ENCODE data around the gene GTF2A2. TPM values are rescaled to one million over a fixed set of nuclear protein-coding genes. Genes with fewer than 3 reads are reported as not detected.

The GTF2A2 gene
- total and polyA plus RNA-seq, 4 experiments from 2014 or later, result 58.5 to 127 (median 91.4) TPM

DNA sequence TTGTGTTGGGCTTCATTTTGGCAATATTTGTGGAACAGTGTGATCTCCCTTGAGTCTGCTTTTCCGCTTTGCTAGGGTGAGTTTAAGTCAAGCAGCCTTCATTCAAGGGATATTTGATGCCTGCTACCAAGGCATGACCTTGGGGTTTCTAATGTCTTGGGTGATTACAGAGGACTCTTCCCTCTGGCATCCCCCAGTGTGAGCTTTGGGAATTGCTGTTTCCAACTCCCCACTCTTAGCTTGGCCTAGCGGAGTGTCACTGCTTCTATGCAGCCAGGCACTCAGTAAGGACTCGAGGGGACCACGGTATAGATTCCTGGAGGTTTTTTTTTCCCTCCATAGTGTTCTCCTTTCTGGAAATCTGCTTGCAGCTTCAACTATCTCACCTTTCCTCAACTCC lies 24.6 kb downstream of the GTF2A2 start:
- H3K27me3 Mint-ChIP-seq, result no peaks in the 10 kb centered on the region
- H3K4me1 Mint-ChIP-seq, result no peaks in the 10 kb centered on the region
- no peak overlapping the region for H3K27ac Mint-ChIP-seq
- H3K4me3 Mint-ChIP-seq, result no peak overlapping the region
- POLR2A ChIA-PET (ENCODE audit: partially characterized antibody), result no interaction called here
- intact Hi-C loops (cut with micrococcal nuclease), result no loop called here
- Histone ChIP-seq H3K27ac (ENCODE audit: low read depth, low read length) (no peak overlapping the region), H3K9me3 (ENCODE audit: control insufficient read depth in 1 of 2, low read length in 2 of 2) (no peaks in the 10 kb centered on the region), H3K4me3 (ENCODE audit: low read length in 2 of 2) (no peak overlapping the region), H3K36me3 (ENCODE audit: insufficient read depth, low read length) (no peaks in the 10 kb centered on the region), H3K27me3 (ENCODE audit: insufficient read depth, low read length) (no peaks in the 10 kb centered on the region), H3K4me1 (ENCODE audit: insufficient read depth, low read length) (no peaks in the 10 kb centered on the region)
- CTCF ChIA-PET (ENCODE audit: partially characterized antibody), result interaction anchor here (0.6 kb wide), 1 partner anchor 100 kb away, joined by 3 read pairs; no protein-coding TSS in a partner anchor
- no peaks in the 10 kb centered on the region for H3K9me3 Mint-ChIP-seq
- DNase-seq, result no peak
- peaks cover 10 to 21% of the 10 kb centered on the region in 2 donors for H3K36me3 Mint-ChIP-seq

DNA sequence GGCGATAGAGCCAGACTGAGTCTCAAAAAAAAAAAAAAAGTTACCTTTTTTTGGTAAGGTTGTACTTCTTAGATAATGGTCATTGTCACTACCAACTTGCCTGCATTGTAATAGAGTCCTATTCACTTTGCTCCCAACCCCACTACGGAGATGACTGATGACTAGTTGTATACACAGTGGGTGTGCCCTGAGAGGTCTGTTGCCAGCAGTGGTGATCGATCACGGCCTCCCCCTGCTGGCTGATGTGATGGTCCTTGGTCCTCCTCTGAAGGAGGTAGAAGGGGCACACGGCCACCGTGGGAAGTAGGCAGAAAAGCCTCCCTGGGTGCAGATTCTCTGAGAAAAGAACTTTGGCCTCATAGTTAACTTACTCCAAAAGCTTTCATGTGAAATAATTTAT lies 35.0 kb downstream of the GTF2A2 start:
- H3K27me3 Mint-ChIP-seq, result peaks cover 10 to 11% of the 10 kb centered on the region in 2 donors

GRCh38 chr15:59618406-59618805 lies 38.9 kb downstream of the GTF2A2 start:
- Mint-ChIP-seq H3K9me3 (peaks cover 0 to 3% (median 0%) of the 10 kb centered on the region in 8 donors), H3K27ac (no peak overlapping the region), H3K4me1 (peaks cover 0 to 4% (median under 1%) of the 10 kb centered on the region in 4 donors), H3K4me3 (no peak overlapping the region), H3K27me3 (peaks cover 18% of the 10 kb centered on the region in 2 donors), H3K36me3 (no peaks in the 10 kb centered on the region)
- no peaks in the 10 kb centered on the region for H3K9me3 ChIP-seq (ENCODE audit: control insufficient read depth in 1 of 2, low read length in 2 of 2)
- no peaks in the 10 kb centered on the region for H3K27me3 ChIP-seq (ENCODE audit: insufficient read depth, low read length)
- no peak overlapping the region for H3K27ac ChIP-seq (ENCODE audit: low read depth, low read length)
- POLR2A ChIA-PET (ENCODE audit: partially characterized antibody), result no interaction called here
- H3K36me3 ChIP-seq (ENCODE audit: insufficient read depth, low read length), result no peaks in the 10 kb centered on the region
- no peak for DNase-seq
- peaks cover 3% of the 10 kb centered on the region for H3K4me1 ChIP-seq (ENCODE audit: insufficient read depth, low read length)
- no peak overlapping the region for H3K4me3 ChIP-seq (ENCODE audit: low read length in 2 of 2)
- intact Hi-C loops (cut with micrococcal nuclease), result no loop called here
- CTCF ChIA-PET (ENCODE audit: partially characterized antibody), result no interaction called here

More for the DNA sequence above, 35.0 kb downstream of the GTF2A2 start:
- Mint-ChIP-seq H3K9me3 (no peaks in the 10 kb centered on the region), H3K36me3 (no peaks in the 10 kb centered on the region), H3K27ac (no peak overlapping the region), H3K4me1 (no peaks in the 10 kb centered on the region), H3K4me3 (no peak overlapping the region)
- DNase-seq, result no peak
- Histone ChIP-seq H3K4me3 (ENCODE audit: low read length in 2 of 2) (no peak overlapping the region), H3K27ac (ENCODE audit: low read depth, low read length) (no peak overlapping the region), H3K4me1 (ENCODE audit: insufficient read depth, low read length) (no peaks in the 10 kb centered on the region), H3K9me3 (ENCODE audit: control insufficient read depth in 1 of 2, low read length in 2 of 2) (no peaks in the 10 kb centered on the region), H3K36me3 (ENCODE audit: insufficient read depth, low read length) (no peaks in the 10 kb centered on the region), H3K27me3 (ENCODE audit: insufficient read depth, low read length) (no peaks in the 10 kb centered on the region)
- intact Hi-C loops (cut with micrococcal nuclease), result no loop called here
- CTCF ChIA-PET (ENCODE audit: partially characterized antibody), result interaction anchor here (0.7 kb wide), 1 partner anchor 9 kb away, joined by 3 read pairs; no protein-coding TSS in a partner anchor
- POLR2A ChIA-PET (ENCODE audit: partially characterized antibody), result no interaction called here

DNA sequence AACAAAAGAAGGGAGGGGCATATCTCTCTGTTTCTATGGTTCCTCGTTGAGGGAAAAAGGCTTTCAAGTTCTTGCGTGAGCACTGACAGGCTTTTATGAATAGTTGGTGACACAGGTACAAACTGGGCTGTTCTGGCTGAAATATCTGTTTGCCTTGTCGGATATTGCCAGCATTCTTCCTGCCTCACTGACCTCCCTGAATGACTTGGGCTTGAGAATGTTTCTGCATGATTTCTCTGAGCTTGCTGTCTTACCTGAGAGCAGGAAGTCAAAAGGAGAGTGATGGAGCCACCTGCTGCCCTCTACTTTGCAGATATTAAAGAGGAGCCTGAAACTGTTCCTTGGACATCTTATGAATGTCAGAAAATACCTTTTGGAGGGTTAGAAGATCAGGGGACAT lies 40.9 kb downstream of the GTF2A2 start:
- peaks cover 0 to 4% (median 2%) of the 10 kb centered on the region in 8 donors for H3K9me3 Mint-ChIP-seq
- H3K27me3 Mint-ChIP-seq, result peaks cover 20% of the 10 kb centered on the region in 2 donors
- no peak overlapping the region for H3K4me3 Mint-ChIP-seq
- H3K27me3 ChIP-seq (ENCODE audit: insufficient read depth, low read length), result no peaks in the 10 kb centered on the region
- H3K27ac Mint-ChIP-seq, result no peak overlapping the region
- DNase-seq, result no peak
- H3K36me3 Mint-ChIP-seq, result no peaks in the 10 kb centered on the region
- H3K4me1 ChIP-seq (ENCODE audit: insufficient read depth, low read length), result peaks cover 3% of the 10 kb centered on the region
- H3K4me1 Mint-ChIP-seq, result peaks cover 0 to 4% (median 2%) of the 10 kb centered on the region in 4 donors
- H3K9me3 ChIP-seq (ENCODE audit: control insufficient read depth in 1 of 2, low read length in 2 of 2), result no peaks in the 10 kb centered on the region
- intact Hi-C loops (cut with micrococcal nuclease), result no loop called here
- H3K4me3 ChIP-seq (ENCODE audit: low read length in 2 of 2), result no peak overlapping the region
- no peaks in the 10 kb centered on the region for H3K36me3 ChIP-seq (ENCODE audit: insufficient read depth, low read length)
- ChIA-PET CTCF (ENCODE audit: partially characterized antibody) (no interaction called here), POLR2A (ENCODE audit: partially characterized antibody) (no interaction called here)
- H3K27ac ChIP-seq (ENCODE audit: low read depth, low read length), result no peak overlapping the region

GRCh38 chr15:59615661-59616060 lies 41.7 kb downstream of the GTF2A2 start:
- DNase-seq, result no peak
- Mint-ChIP-seq H3K27ac (no peak overlapping the region), H3K36me3 (no peaks in the 10 kb centered on the region), H3K4me1 (peaks cover 0 to 4% (median 3%) of the 10 kb centered on the region in 4 donors), H3K27me3 (peaks cover 20% of the 10 kb centered on the region in 2 donors), H3K4me3 (no peak overlapping the region), H3K9me3 (peaks cover 0 to 7% (median 3%) of the 10 kb centered on the region in 8 donors)
- Histone ChIP-seq H3K4me1 (ENCODE audit: insufficient read depth, low read length) (peaks cover 3% of the 10 kb centered on the region), H3K27ac (ENCODE audit: low read depth, low read length) (no peak overlapping the region), H3K9me3 (ENCODE audit: control insufficient read depth in 1 of 2, low read length in 2 of 2) (no peaks in the 10 kb centered on the region), H3K4me3 (ENCODE audit: low read length in 2 of 2) (no peak overlapping the region), H3K27me3 (ENCODE audit: insufficient read depth, low read length) (no peaks in the 10 kb centered on the region), H3K36me3 (ENCODE audit: insufficient read depth, low read length) (no peaks in the 10 kb centered on the region)
- ChIA-PET CTCF (ENCODE audit: partially characterized antibody) (no interaction called here), POLR2A (ENCODE audit: partially characterized antibody) (interaction anchor here (0.6 kb wide), 1 partner anchor 853 kb away, joined by 4 read pairs; no protein-coding TSS in a partner anchor)
- intact Hi-C loops (cut with micrococcal nuclease), result no loop called here

DNA sequence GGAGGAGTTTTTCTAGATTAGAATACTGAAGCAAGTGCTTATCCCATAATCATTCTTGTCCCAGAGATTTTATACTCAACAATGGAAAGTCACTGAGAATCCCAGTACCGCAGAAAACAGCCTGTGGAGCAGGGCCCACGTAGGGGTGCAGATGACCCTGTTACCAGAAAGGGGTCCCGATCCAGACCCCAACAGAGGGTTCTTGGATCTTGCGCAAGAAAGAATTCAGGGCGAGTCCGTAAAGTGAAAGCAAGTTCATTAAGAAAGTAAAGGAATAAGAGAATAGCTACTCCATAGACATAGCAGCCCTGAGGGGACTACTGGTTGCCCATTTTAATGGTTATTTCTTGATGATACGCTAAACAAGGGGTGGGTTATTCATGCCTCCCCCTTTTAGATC lies 43.2 kb downstream of the GTF2A2 start:
- intact Hi-C loops (cut with micrococcal nuclease), result no loop called here
- Mint-ChIP-seq H3K27me3 (peaks cover 16 to 20% of the 10 kb centered on the region in 2 donors), H3K36me3 (no peaks in the 10 kb centered on the region), H3K9me3 (peaks cover 0 to 11% (median 3%) of the 10 kb centered on the region in 8 donors), H3K27ac (no peak overlapping the region), H3K4me3 (no peak overlapping the region), H3K4me1 (peaks cover 0 to 4% (median 3%) of the 10 kb centered on the region in 4 donors)
- POLR2A ChIA-PET (ENCODE audit: partially characterized antibody), result no interaction called here
- Histone ChIP-seq H3K36me3 (ENCODE audit: insufficient read depth, low read length) (no peaks in the 10 kb centered on the region), H3K4me1 (ENCODE audit: insufficient read depth, low read length) (peaks cover 3% of the 10 kb centered on the region), H3K9me3 (ENCODE audit: control insufficient read depth in 1 of 2, low read length in 2 of 2) (no peaks in the 10 kb centered on the region), H3K4me3 (ENCODE audit: low read length in 2 of 2) (no peak overlapping the region), H3K27ac (ENCODE audit: low read depth, low read length) (no peak overlapping the region), H3K27me3 (ENCODE audit: insufficient read depth, low read length) (no peaks in the 10 kb centered on the region)
- CTCF ChIA-PET (ENCODE audit: partially characterized antibody), result no interaction called here
- DNase-seq, result no peak

DNA sequence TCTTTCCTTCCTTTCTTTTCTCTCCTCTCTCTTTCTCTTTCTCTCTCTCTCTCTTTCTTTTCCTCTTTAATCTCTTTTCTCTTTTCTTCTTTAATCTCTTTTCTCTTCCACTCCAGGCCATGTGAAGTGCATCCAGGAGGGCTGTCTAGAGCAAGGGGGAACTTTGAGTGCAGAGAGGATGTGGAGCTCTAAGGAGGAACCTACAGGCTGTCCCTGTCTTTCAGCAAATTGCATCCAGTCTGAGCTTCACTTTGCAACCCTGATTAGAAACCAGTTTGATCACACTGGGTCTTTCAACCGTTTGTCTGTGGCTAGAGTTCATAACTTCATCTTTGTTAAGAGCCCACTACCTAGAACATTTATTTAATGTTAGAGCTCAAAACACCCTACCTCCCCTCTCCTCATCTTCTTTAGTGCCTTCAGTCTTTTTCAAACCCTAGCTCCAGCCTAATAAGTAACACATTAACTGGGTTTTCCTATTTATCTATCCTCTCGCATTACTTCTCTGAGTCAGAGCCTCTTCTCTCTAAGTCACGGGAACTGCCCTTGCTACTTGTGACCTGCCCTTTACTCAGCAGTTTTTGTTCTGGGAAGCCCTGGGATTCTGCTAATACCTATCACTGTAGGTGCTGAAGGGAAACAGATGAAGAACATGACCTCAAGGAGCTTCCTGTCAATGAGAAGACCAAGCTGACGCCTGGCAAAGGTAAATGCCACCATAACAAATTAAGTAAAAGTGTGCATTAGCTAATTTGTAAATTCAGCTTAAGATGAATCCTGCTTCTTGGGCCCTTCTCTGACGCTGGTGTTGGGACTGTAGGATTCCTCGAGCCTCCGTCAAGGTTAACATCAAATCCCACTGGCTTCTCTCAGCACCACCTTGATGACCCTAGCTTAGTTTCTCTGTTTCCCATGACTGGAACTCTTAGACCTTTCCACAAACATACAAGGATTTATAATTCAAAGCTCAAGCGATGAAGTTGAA lies 45.7 kb downstream of the GTF2A2 start, which contains the start of gene GCNT3:
GCNT3 (plus strand) TSS at position 508 of the 985 bp plus-strand sequence. CDS start 6,456 bp downstream, outside the sequence.
- no peaks in the 10 kb centered on the region for H3K36me3 ChIP-seq (ENCODE audit: insufficient read depth, low read length)
- CTCF ChIA-PET (ENCODE audit: partially characterized antibody), result no interaction called here
- no peak within 1 kb of the TSS for H3K27ac ChIP-seq (ENCODE audit: low read depth, low read length)
- no peak for DNase-seq
- intact Hi-C loops (cut with micrococcal nuclease), result no loop called here
- H3K9me3 ChIP-seq (ENCODE audit: control insufficient read depth in 1 of 2, low read length in 2 of 2), result no peaks in the 10 kb centered on the region
- H3K27me3 ChIP-seq (ENCODE audit: insufficient read depth, low read length), result no peaks in the 10 kb centered on the region
- Mint-ChIP-seq H3K27me3 (peaks cover 9 to 18% of the 10 kb centered on the region in 2 donors), H3K4me1 (peaks cover 0 to 4% (median 3%) of the 10 kb centered on the region in 4 donors), H3K4me3 (no peak within 1 kb of the TSS), H3K36me3 (no peaks in the 10 kb centered on the region), H3K27ac (peak within 1 kb of the TSS in 3 of 7 donors; percentile 3 to 66 (median 50)), H3K9me3 (peaks cover 0 to 11% (median 3%) of the 10 kb centered on the region in 8 donors)
- peaks cover 3% of the 10 kb centered on the region for H3K4me1 ChIP-seq (ENCODE audit: insufficient read depth, low read length)
- H3K4me3 ChIP-seq (ENCODE audit: low read length in 2 of 2), result no peak within 1 kb of the TSS
- POLR2A ChIA-PET (ENCODE audit: partially characterized antibody), result no interaction called here
